Suprapubic skin (tissue), 4 donors: Measurements from ENCODE around the gene ZNF532. TPM values are rescaled to one million over a fixed set of nuclear protein-coding genes. Genes with fewer than 3 reads are reported as not detected.
A peak's percentile ranks its signal among the peaks of the same experiment; 100 is the strongest.

Experiments used
- DNase-seq, 2 donors: peaks; one replicate each; pipeline ENCODE4 v3.0.0-alpha.2; 2019; ENCODE audit warnings: low spot score in 2 of 2
- H3K27ac ChIP-seq: fragments of 200-600 bp; sonication (generic); one replicate; pipeline ENCODE4 v1.5.1; 2019
- H3K27me3 ChIP-seq: fragments of 200-600 bp; sonication (generic); one replicate; pipeline ENCODE4 v1.5.1; 2019
- H3K36me3 ChIP-seq: fragments of 200-600 bp; sonication (generic); one replicate; pipeline ENCODE4 v1.5.1; 2019
- H3K4me1 ChIP-seq: fragments of 200-600 bp; sonication (generic); one replicate; pipeline ENCODE4 v1.5.1; 2019
- H3K4me3 ChIP-seq: fragments of 200-600 bp; sonication (generic); one replicate; pipeline ENCODE4 v1.5.1; 2019; ENCODE audit warnings: mild to moderate bottlenecking
- H3K9me3 ChIP-seq: fragments of 200-600 bp; sonication (generic); one replicate; pipeline ENCODE4 v1.5.1; 2019
- CTCF ChIP-seq, 2 donors: fragments of 200-600 bp in 1 of 2; fragments of 450-650 bp in 1 of 2; sonication (generic) in 1 of 2; IDR thresholded peaks; one replicate each; pipeline ENCODE4 v1.5.1; 2016 to 2019; ENCODE audit warnings: antibody characterized with exemption in 2 of 2, mild to moderate bottlenecking in 1 of 2, moderate library complexity in 1 of 2
- EP300 ChIP-seq: sonication (generic); formaldehyde crosslinking; IDR thresholded peaks from one replicate; pipeline ENCODE4 v1.6.1; 2017; ENCODE audit warnings: antibody characterized with exemption
- POLR2A ChIP-seq, 2 donors: fragments of 450-650 bp; IDR thresholded peaks; one replicate each; pipeline ENCODE4 v1.6.1; 2017; ENCODE audit warnings: antibody characterized with exemption in 2 of 2, mild to moderate bottlenecking in 2 of 2, moderate library complexity in 2 of 2
- POLR2AphosphoS5 ChIP-seq, 3 donors: sonication (generic); formaldehyde crosslinking; IDR thresholded peaks; one replicate each; pipeline ENCODE4 v1.6.1; 2017; ENCODE audit warnings: antibody characterized with exemption in 3 of 3
- WGBS: methylation state at CpG from one replicate; pipeline ENCODE4 v1.1.5; 2018; 5-methylcytosine and 5-hydroxymethylcytosine counted together
- total RNA-seq, 4 donors: library from RNA; depleted of rRNA; stranded (reverse); fragments of >200 nt; gene quantifications; one replicate each; pipeline ENCODE4 v1.1.0, GENCODE V29; 2016

Gene ZNF532
- total RNA-seq, 4 donors from 2014 or later, result 31.1 to 58.5 (median 51.7) TPM

- TF ChIP-seq CTCF (IDR thresholded peaks at IDR 0.05), result no peak
- TF ChIP-seq POLR2AphosphoS5 (IDR thresholded peaks at IDR 0.05), result no peak
- no peak for TF ChIP-seq POLR2A (IDR thresholded peaks at IDR 0.05)
- no peak for TF ChIP-seq EP300
- DNase-seq, result no peak
Observed at GRCh38 chr18:58996696-58997095, 132.0 kb downstream of the ZNF532 start.

GRCh38 chr18:58997811-58998337, 133.2 kb downstream of the ZNF532 start:
- 39% methylated on average over 4 of the region's 4 CpGs for WGBS
- no peak for DNase-seq
- Histone ChIP-seq H3K4me1 (peaks cover 4% of the 10 kb centered on the region), H3K9me3 (no peaks in the 10 kb centered on the region), H3K27ac (peak overlapping the region; percentile 73), H3K4me3 (no peak overlapping the region), H3K36me3 (no peaks in the 10 kb centered on the region), H3K27me3 (no peaks in the 10 kb centered on the region)
- TF ChIP-seq POLR2A (IDR thresholded peaks at IDR 0.05) (no peak), POLR2AphosphoS5 (IDR thresholded peaks at IDR 0.05) (no peak), CTCF (IDR thresholded peaks at IDR 0.05) (no peak), EP300 (no peak)

More at GRCh38 chr18:58996696-58997095, 132.0 kb downstream of the ZNF532 start:
- WGBS, result 77% methylated on average over 7 of the region's 7 CpGs
- Histone ChIP-seq H3K36me3 (no peaks in the 10 kb centered on the region), H3K9me3 (no peaks in the 10 kb centered on the region), H3K27ac (no peak overlapping the region), H3K4me1 (peaks cover 7% of the 10 kb centered on the region), H3K4me3 (no peak overlapping the region), H3K27me3 (no peaks in the 10 kb centered on the region)

- peak overlapping the region; percentile 73 for H3K27ac ChIP-seq
- no peak for DNase-seq
- no peaks in the 10 kb centered on the region for H3K27me3 ChIP-seq
- WGBS, result 55% methylated on average over 13 of the region's 13 CpGs
- peaks cover 4% of the 10 kb centered on the region for H3K4me1 ChIP-seq
- H3K4me3 ChIP-seq, result no peak overlapping the region
- no peaks in the 10 kb centered on the region for H3K36me3 ChIP-seq
- no peaks in the 10 kb centered on the region for H3K9me3 ChIP-seq
- no peak for TF ChIP-seq POLR2A (IDR thresholded peaks at IDR 0.05)
- no peak for TF ChIP-seq EP300
- no peak for TF ChIP-seq POLR2AphosphoS5 (IDR thresholded peaks at IDR 0.05)
- TF ChIP-seq CTCF (IDR thresholded peaks at IDR 0.05), result no peak
Observed at GRCh38 chr18:58998401-58999203, 133.9 kb downstream of the ZNF532 start.

- H3K9me3 ChIP-seq, result no peaks in the 10 kb centered on the region
- 90% methylated on average over 3 of the region's 3 CpGs for whole genome bisulfite sequencing
- H3K4me3 ChIP-seq, result no peak overlapping the region
- no peaks in the 10 kb centered on the region for H3K27me3 ChIP-seq
- no peak overlapping the region for H3K27ac ChIP-seq
- H3K4me1 ChIP-seq, result peaks cover 11% of the 10 kb centered on the region
- no peaks in the 10 kb centered on the region for H3K36me3 ChIP-seq
- no peak for DNase-seq
- no peak for TF ChIP-seq CTCF (IDR thresholded peaks at IDR 0.05)
Observed at GRCh38 chr18:59001166-59001565, 136.5 kb downstream of the ZNF532 start.

GRCh38 chr18:59001721-59002120, 137.0 kb downstream of the ZNF532 start:
- TF ChIP-seq EP300 (no peak), POLR2A (IDR thresholded peaks at IDR 0.05) (no peak), CTCF (IDR thresholded peaks at IDR 0.05) (no peak), POLR2AphosphoS5 (IDR thresholded peaks at IDR 0.05) (no peak)
- WGBS, result 75% methylated on average over 3 of the region's 3 CpGs
- no peak overlapping the region for H3K27ac ChIP-seq

More at GRCh38 chr18:59001721-59002120, 137.0 kb downstream of the ZNF532 start:
- no peaks in the 10 kb centered on the region for H3K27me3 ChIP-seq
- no peak overlapping the region for H3K4me3 ChIP-seq
- H3K36me3 ChIP-seq, result no peaks in the 10 kb centered on the region
- peaks cover 11% of the 10 kb centered on the region for H3K4me1 ChIP-seq
- DNase-seq, result no peak
- H3K9me3 ChIP-seq, result no peaks in the 10 kb centered on the region
